Upper lobe of left lung (tissue), 4 donors: ENCODE data around the gene VTA1.

Experiments
- POLR2A ChIP-seq, 4 donors: fragments of 450-650 bp; IDR thresholded peaks; one replicate each; pipeline ENCODE4 v1.5.1; 2016 to 2017; ENCODE audit warnings: antibody characterized with exemption in 4 of 4, mild to moderate bottlenecking in 2 of 4
- TF ChIP-seq, protein P1 (sequence below), 6 experiments: fragments of 450-650 bp in 4 of 6; fragments of 200-600 bp in 2 of 6; sonication (generic) in 2 of 6; IDR thresholded peaks; one replicate each; pipeline ENCODE4 v1.5.1; 2016 to 2019; ENCODE audit warnings: antibody characterized with exemption in 6 of 6

DNA sequence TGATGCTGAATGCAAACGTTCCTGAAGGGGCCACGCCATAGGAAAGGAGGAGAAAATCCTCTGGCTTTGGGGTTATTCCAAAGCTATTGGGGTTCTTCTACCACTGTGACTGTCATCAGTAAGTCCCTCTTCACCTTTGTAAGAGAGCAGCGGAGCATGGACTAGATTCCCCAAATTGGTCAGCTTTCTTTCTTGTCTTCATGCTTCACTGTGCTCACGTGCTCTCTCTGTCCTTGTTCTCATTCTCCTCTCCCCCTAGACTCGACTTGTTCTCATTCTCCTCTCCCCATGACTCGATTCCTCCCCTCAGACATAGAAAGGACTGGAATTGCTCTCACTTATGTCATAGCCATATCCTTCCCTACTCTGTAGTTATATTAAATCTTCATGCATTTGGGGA is 99.9 kb downstream of the VTA1 start:
- TF ChIP-seq, protein P1, sequence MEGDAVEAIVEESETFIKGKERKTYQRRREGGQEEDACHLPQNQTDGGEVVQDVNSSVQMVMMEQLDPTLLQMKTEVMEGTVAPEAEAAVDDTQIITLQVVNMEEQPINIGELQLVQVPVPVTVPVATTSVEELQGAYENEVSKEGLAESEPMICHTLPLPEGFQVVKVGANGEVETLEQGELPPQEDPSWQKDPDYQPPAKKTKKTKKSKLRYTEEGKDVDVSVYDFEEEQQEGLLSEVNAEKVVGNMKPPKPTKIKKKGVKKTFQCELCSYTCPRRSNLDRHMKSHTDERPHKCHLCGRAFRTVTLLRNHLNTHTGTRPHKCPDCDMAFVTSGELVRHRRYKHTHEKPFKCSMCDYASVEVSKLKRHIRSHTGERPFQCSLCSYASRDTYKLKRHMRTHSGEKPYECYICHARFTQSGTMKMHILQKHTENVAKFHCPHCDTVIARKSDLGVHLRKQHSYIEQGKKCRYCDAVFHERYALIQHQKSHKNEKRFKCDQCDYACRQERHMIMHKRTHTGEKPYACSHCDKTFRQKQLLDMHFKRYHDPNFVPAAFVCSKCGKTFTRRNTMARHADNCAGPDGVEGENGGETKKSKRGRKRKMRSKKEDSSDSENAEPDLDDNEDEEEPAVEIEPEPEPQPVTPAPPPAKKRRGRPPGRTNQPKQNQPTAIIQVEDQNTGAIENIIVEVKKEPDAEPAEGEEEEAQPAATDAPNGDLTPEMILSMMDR (IDR thresholded peaks at IDR 0.05) = no peak
- no peak for TF ChIP-seq POLR2A (IDR thresholded peaks at IDR 0.05)
